Measurements from ENCODE around the gene MAD2L1. TPM values are rescaled to one million over a fixed set of nuclear protein-coding genes. Genes with fewer than 3 reads are reported as not detected.

The MAD2L1 gene
- total and polyA plus RNA-seq, 3 experiments from 2014 or later, result 13.1 to 73.8 (median 69.8) TPM

- H3K4me1 Mint-ChIP-seq, result peaks cover 0 to 6% (median 2%) of the 10 kb centered on the region in 3 donors
- Histone ChIP-seq H3K36me3 (ENCODE audit: insufficient read depth, low read length) (peaks cover 5% of the 10 kb centered on the region), H3K27ac (ENCODE audit: low read depth, low read length) (no peak overlapping the region), H3K4me3 (ENCODE audit: low read length) (no peak overlapping the region), H3K27me3 (ENCODE audit: insufficient read depth, low read length, poor library complexity, severe bottlenecking) (no peaks in the 10 kb centered on the region), H3K4me1 (ENCODE audit: insufficient read depth, low read length) (no peaks in the 10 kb centered on the region), H3K9me3 (ENCODE audit: low read length) (no peaks in the 10 kb centered on the region)
- no peaks in the 10 kb centered on the region for H3K9me3 Mint-ChIP-seq
- H3K36me3 Mint-ChIP-seq, result peaks cover 0 to 30% (median 4%) of the 10 kb centered on the region in 3 donors
- H3K27me3 Mint-ChIP-seq, result no peaks in the 10 kb centered on the region
- ChIA-PET POLR2A (no interaction called here), CTCF (interaction anchor here (0.7 to 1.4 kb wide), 3 partner anchors 1074 to 1703 kb away, joined by 3 to 4 read pairs (median 3); no protein-coding TSS in a partner anchor)
- DNase-seq, result no peak
- H3K4me3 Mint-ChIP-seq, result no peak overlapping the region
- no peak overlapping the region for H3K27ac Mint-ChIP-seq
These were observed 10.9 kb downstream of the MAD2L1 start for GRCh38 chr4:120055795-120056194.

GRCh38 chr4:120055162-120055561 is 11.5 kb downstream of the MAD2L1 start:
- DNase-seq, result no peak
- H3K9me3 Mint-ChIP-seq, result no peaks in the 10 kb centered on the region
- no peak overlapping the region for H3K27ac Mint-ChIP-seq
- ChIA-PET POLR2A (no interaction called here), CTCF (interaction anchor here (0.7 to 1.2 kb wide), 2 partner anchors 1074 to 1703 kb away, joined by 3 to 4 read pairs; no protein-coding TSS in a partner anchor)
- no peaks in the 10 kb centered on the region for H3K27me3 Mint-ChIP-seq
- H3K4me3 ChIP-seq (ENCODE audit: low read length), result no peak overlapping the region
- no peaks in the 10 kb centered on the region for H3K27me3 ChIP-seq (ENCODE audit: insufficient read depth, low read length, poor library complexity, severe bottlenecking)
- H3K4me3 Mint-ChIP-seq, result no peak overlapping the region
- peaks cover 5% of the 10 kb centered on the region for H3K36me3 ChIP-seq (ENCODE audit: insufficient read depth, low read length)
- peaks cover 0 to 6% (median 2%) of the 10 kb centered on the region in 3 donors for H3K4me1 Mint-ChIP-seq
- no peaks in the 10 kb centered on the region for H3K4me1 ChIP-seq (ENCODE audit: insufficient read depth, low read length)
- peaks cover 0 to 28% (median 3%) of the 10 kb centered on the region in 3 donors for H3K36me3 Mint-ChIP-seq
- H3K9me3 ChIP-seq (ENCODE audit: low read length), result no peaks in the 10 kb centered on the region
- no peak overlapping the region for H3K27ac ChIP-seq (ENCODE audit: low read depth, low read length)

- Mint-ChIP-seq H3K9me3 (no peaks in the 10 kb centered on the region), H3K27me3 (no peaks in the 10 kb centered on the region), H3K36me3 (peaks cover 0 to 15% (median 0%) of the 10 kb centered on the region in 3 donors), H3K4me3 (no peak overlapping the region), H3K27ac (no peak overlapping the region), H3K4me1 (peaks cover 2 to 6% (median 5%) of the 10 kb centered on the region in 3 donors)
- Histone ChIP-seq H3K4me1 (ENCODE audit: insufficient read depth, low read length) (no peaks in the 10 kb centered on the region), H3K4me3 (ENCODE audit: low read length) (no peak overlapping the region), H3K9me3 (ENCODE audit: low read length) (no peaks in the 10 kb centered on the region), H3K36me3 (ENCODE audit: insufficient read depth, low read length) (peaks cover 5% of the 10 kb centered on the region), H3K27ac (ENCODE audit: low read depth, low read length) (no peak overlapping the region), H3K27me3 (ENCODE audit: insufficient read depth, low read length, poor library complexity, severe bottlenecking) (no peaks in the 10 kb centered on the region)
- ChIA-PET CTCF (interaction anchor here (1.2 kb wide), 1 partner anchor 425 kb away, joined by 3 read pairs; the partner anchor contains the start of gene PDE5A), POLR2A (no interaction called here)
- DNase-seq, result no peak
These were observed 12.7 kb downstream of the MAD2L1 start for GRCh38 chr4:120053911-120054310.

DNA sequence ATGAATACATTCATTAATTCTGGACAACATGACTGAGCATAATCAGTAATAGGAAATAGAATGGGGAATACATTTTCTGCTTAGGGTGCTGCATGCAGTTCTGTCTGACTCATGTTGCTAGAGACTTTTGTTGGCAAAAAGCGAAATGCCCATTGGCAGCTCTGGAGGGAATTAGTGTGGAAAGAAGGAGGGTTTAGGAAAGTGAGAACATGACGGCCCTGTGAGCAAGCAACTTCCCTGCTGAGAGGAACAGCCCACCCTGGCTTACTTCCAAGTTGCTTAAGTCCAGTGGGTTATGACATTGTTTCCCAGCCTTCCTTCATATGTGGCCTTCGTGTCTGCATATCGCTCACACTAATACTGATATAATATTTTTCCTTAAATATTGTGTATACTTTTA is 13.8 kb downstream of the MAD2L1 start:
- POLR2A ChIA-PET, result no interaction called here

GRCh38 chr4:120051253-120051652 is 15.4 kb downstream of the MAD2L1 start:
- Mint-ChIP-seq H3K27me3 (no peaks in the 10 kb centered on the region), H3K4me1 (peaks cover 2 to 5% (median 3%) of the 10 kb centered on the region in 3 donors), H3K36me3 (peaks cover 0 to 2% (median 2%) of the 10 kb centered on the region in 3 donors), H3K4me3 (no peak overlapping the region), H3K27ac (no peak overlapping the region), H3K9me3 (no peaks in the 10 kb centered on the region)
- ChIA-PET POLR2A (no interaction called here), CTCF (interaction anchor here (2.7 kb wide), 1 partner anchor 423 kb away, joined by 14 read pairs; the partner anchor contains the start of gene PDE5A)
- H3K27ac ChIP-seq (ENCODE audit: low read depth, low read length), result no peak overlapping the region
- DNase-seq, result no peak
- no peaks in the 10 kb centered on the region for H3K9me3 ChIP-seq (ENCODE audit: low read length)
- H3K27me3 ChIP-seq (ENCODE audit: insufficient read depth, low read length, poor library complexity, severe bottlenecking), result no peaks in the 10 kb centered on the region
- H3K4me3 ChIP-seq (ENCODE audit: low read length), result no peak overlapping the region
- H3K36me3 ChIP-seq (ENCODE audit: insufficient read depth, low read length), result no peaks in the 10 kb centered on the region
- H3K4me1 ChIP-seq (ENCODE audit: insufficient read depth, low read length), result no peaks in the 10 kb centered on the region

More for the DNA sequence above, 13.8 kb downstream of the MAD2L1 start:
- CTCF ChIA-PET, result interaction anchor here (1.2 kb wide), 1 partner anchor 424 kb away, joined by 3 read pairs; the partner anchor contains the start of gene PDE5A
- no peaks in the 10 kb centered on the region for H3K4me1 ChIP-seq (ENCODE audit: insufficient read depth, low read length)
- Mint-ChIP-seq H3K4me1 (peaks cover 2 to 5% (median 3%) of the 10 kb centered on the region in 3 donors), H3K4me3 (no peak overlapping the region), H3K36me3 (peaks cover 0 to 7% (median 0%) of the 10 kb centered on the region in 3 donors), H3K9me3 (no peaks in the 10 kb centered on the region), H3K27me3 (no peaks in the 10 kb centered on the region), H3K27ac (no peak overlapping the region)
- H3K27me3 ChIP-seq (ENCODE audit: insufficient read depth, low read length, poor library complexity, severe bottlenecking), result no peaks in the 10 kb centered on the region
- H3K9me3 ChIP-seq (ENCODE audit: low read length), result no peaks in the 10 kb centered on the region
- DNase-seq, result no peak
- no peak overlapping the region for H3K27ac ChIP-seq (ENCODE audit: low read depth, low read length)
- no peaks in the 10 kb centered on the region for H3K36me3 ChIP-seq (ENCODE audit: insufficient read depth, low read length)
- H3K4me3 ChIP-seq (ENCODE audit: low read length), result no peak overlapping the region

GRCh38 chr4:120049732-120050494 is 16.7 kb downstream of the MAD2L1 start:
- Mint-ChIP-seq H3K27ac (peak overlapping the region in 1 of 8 donors; percentile 69), H3K9me3 (no peaks in the 10 kb centered on the region), H3K36me3 (peaks cover 0 to 2% (median 2%) of the 10 kb centered on the region in 3 donors), H3K27me3 (no peaks in the 10 kb centered on the region), H3K4me1 (peaks cover 2 to 5% (median 3%) of the 10 kb centered on the region in 3 donors), H3K4me3 (peak overlapping the region in 3 of 7 donors; percentile 64 to 84 (median 66))
- CTCF ChIA-PET, result interaction anchor here (2.7 kb wide), 1 partner anchor 421 kb away, joined by 14 read pairs; the partner anchor contains the start of gene PDE5A
- peak; percentile 51 to 72 (median 61) for DNase-seq
- no peaks in the 10 kb centered on the region for H3K27me3 ChIP-seq (ENCODE audit: insufficient read depth, low read length, poor library complexity, severe bottlenecking)
- no peaks in the 10 kb centered on the region for H3K9me3 ChIP-seq (ENCODE audit: low read length)
- H3K4me1 ChIP-seq (ENCODE audit: insufficient read depth, low read length), result no peaks in the 10 kb centered on the region
- H3K36me3 ChIP-seq (ENCODE audit: insufficient read depth, low read length), result no peaks in the 10 kb centered on the region
- POLR2A ChIA-PET, result no interaction called here
- H3K4me3 ChIP-seq (ENCODE audit: low read length), result no peak overlapping the region
- H3K27ac ChIP-seq (ENCODE audit: low read depth, low read length), result no peak overlapping the region

DNA sequence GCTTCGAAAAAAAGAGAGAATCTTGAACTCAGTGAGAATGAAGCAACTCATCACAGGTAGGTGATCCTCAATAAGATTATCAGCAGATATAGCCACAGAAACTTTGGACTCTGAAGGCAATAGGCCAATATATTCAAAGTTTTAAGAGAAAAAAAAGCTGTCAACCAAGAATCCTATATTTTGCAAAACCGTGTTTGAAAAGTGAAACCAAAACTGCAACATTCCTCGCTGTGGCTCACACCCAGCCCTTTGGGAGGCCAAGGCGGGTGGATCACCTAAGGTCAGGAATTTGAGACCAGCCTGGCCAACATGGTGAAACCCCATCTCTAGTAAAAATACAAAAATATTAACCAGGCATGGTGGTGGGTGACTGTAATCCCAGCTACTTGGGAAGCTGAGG is 22.8 kb downstream of the MAD2L1 start:
- no peak overlapping the region for H3K4me3 Mint-ChIP-seq
- POLR2A ChIA-PET, result no interaction called here
- H3K4me1 ChIP-seq (ENCODE audit: insufficient read depth, low read length), result no peaks in the 10 kb centered on the region
- H3K27me3 ChIP-seq (ENCODE audit: insufficient read depth, low read length, poor library complexity, severe bottlenecking), result no peaks in the 10 kb centered on the region
- DNase-seq, result no peak
- H3K4me1 Mint-ChIP-seq, result peaks cover 0 to 3% (median 0%) of the 10 kb centered on the region in 3 donors
- H3K36me3 Mint-ChIP-seq, result peaks cover 1 to 6% (median 5%) of the 10 kb centered on the region in 3 donors
- H3K27me3 Mint-ChIP-seq, result peaks cover 0 to 2% of the 10 kb centered on the region in 2 donors
- H3K9me3 ChIP-seq (ENCODE audit: low read length), result no peaks in the 10 kb centered on the region
- no peaks in the 10 kb centered on the region for H3K36me3 ChIP-seq (ENCODE audit: insufficient read depth, low read length)
- CTCF ChIA-PET, result no interaction called here
- no peak overlapping the region for H3K27ac Mint-ChIP-seq
- peaks cover 4 to 8% (median 6%) of the 10 kb centered on the region in 5 donors for H3K9me3 Mint-ChIP-seq
- no peak overlapping the region for H3K4me3 ChIP-seq (ENCODE audit: low read length)
- no peak overlapping the region for H3K27ac ChIP-seq (ENCODE audit: low read depth, low read length)

DNA sequence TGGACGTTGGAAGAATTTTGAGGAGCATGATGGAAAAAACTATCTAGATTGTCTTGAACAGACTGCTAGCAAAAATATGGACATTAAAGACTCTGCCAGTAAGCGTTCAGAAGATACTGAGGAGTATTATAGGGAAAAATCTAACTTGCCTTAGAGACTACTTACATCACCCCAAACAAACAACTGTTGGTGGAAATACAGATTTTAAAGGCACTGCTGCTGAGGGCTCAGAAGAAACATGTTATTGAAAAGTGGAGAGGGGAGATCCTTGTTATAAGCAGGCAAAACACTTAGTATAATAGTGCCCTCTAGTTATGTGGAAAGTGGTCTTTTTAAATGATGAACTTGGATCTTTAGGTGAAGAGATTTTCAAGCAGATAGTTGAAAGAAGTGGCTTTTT is 29.2 kb downstream of the MAD2L1 start:
- ChIA-PET POLR2A (no interaction called here), CTCF (no interaction called here)
- H3K27ac Mint-ChIP-seq, result no peak overlapping the region
- no peaks in the 10 kb centered on the region for H3K36me3 ChIP-seq (ENCODE audit: insufficient read depth, low read length)
- peaks cover 10 to 34% of the 10 kb centered on the region in 2 donors for H3K27me3 Mint-ChIP-seq
- H3K4me1 ChIP-seq (ENCODE audit: insufficient read depth, low read length), result no peaks in the 10 kb centered on the region
- no peaks in the 10 kb centered on the region for H3K4me1 Mint-ChIP-seq
- no peak overlapping the region for H3K4me3 ChIP-seq (ENCODE audit: low read length)
- no peaks in the 10 kb centered on the region for H3K27me3 ChIP-seq (ENCODE audit: insufficient read depth, low read length, poor library complexity, severe bottlenecking)
- H3K27ac ChIP-seq (ENCODE audit: low read depth, low read length), result no peak overlapping the region
- H3K9me3 Mint-ChIP-seq, result peaks cover 0 to 3% (median 0%) of the 10 kb centered on the region in 5 donors
- H3K4me3 Mint-ChIP-seq, result no peak overlapping the region
- no peak for DNase-seq
- no peaks in the 10 kb centered on the region for H3K9me3 ChIP-seq (ENCODE audit: low read length)
- H3K36me3 Mint-ChIP-seq, result no peaks in the 10 kb centered on the region
